ENCODE results near the gene TSPOAP1. TPM values are rescaled to one million over a fixed set of nuclear protein-coding genes. Genes with fewer than 3 reads are reported as not detected.

Gene TSPOAP1
- total and polyA plus RNA-seq, 2 of the 13 experiments (the other 11 are each of a cell fraction or from before 2014, with no cell fraction given) = not detected

DNA sequence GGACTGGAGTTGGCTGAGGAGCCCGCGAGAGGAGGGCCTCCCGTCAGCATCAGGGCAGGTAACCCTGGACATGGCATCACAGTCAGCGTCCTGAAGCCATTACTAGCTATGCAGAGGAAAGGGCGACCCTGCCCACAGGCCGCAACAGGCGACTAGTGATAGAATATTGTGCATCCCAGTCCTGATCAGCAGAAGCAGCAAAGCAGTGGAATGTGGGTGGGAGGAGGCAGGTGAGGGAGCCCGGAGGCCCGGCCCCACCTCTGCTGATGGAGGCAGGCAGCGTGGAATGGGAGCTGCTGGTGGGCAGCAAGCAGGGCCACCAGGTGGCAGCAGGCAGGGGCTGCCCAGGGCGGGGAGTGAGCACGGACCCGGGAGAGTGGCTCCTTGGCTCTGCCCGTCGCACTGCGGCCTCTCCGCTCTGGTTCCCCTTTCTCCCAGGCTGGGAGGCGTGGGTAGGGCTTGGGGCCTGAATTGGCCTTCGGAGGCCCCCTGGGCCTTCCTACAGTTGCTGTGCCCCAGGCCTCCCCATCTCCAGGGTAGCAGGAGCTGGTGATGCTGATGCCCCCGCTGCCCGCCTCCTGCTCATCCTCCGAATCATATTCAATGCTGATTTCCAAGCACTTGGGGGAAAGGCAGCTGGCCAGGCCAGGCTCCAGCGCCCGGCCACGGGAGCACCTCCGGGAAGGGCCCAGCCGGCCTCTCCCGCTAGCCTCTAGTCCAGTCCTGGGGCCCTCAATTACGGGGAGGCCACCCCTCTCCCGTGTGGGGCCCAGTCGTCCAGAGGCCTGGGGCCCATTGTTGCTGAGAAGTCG lies 20.2 kb downstream of the TSPOAP1 start (continued):
- TF ChIP-seq, protein P1, sequence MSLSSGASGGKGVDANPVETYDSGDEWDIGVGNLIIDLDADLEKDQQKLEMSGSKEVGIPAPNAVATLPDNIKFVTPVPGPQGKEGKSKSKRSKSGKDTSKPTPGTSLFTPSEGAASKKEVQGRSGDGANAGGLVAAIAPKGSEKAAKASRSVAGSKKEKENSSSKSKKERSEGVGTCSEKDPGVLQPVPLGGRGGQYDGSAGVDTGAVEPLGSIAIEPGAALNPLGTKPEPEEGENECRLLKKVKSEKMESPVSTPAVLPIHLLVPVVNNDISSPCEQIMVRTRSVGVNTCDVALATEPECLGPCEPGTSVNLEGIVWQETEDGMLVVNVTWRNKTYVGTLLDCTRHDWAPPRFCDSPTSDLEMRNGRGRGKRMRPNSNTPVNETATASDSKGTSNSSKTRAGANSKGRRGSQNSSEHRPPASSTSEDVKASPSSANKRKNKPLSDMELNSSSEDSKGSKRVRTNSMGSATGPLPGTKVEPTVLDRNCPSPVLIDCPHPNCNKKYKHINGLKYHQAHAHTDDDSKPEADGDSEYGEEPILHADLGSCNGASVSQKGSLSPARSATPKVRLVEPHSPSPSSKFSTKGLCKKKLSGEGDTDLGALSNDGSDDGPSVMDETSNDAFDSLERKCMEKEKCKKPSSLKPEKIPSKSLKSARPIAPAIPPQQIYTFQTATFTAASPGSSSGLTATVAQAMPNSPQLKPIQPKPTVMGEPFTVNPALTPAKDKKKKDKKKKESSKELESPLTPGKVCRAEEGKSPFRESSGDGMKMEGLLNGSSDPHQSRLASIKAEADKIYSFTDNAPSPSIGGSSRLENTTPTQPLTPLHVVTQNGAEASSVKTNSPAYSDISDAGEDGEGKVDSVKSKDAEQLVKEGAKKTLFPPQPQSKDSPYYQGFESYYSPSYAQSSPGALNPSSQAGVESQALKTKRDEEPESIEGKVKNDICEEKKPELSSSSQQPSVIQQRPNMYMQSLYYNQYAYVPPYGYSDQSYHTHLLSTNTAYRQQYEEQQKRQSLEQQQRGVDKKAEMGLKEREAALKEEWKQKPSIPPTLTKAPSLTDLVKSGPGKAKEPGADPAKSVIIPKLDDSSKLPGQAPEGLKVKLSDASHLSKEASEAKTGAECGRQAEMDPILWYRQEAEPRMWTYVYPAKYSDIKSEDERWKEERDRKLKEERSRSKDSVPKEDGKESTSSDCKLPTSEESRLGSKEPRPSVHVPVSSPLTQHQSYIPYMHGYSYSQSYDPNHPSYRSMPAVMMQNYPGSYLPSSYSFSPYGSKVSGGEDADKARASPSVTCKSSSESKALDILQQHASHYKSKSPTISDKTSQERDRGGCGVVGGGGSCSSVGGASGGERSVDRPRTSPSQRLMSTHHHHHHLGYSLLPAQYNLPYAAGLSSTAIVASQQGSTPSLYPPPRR (CRISPR knock-in tag; IDR thresholded peaks at IDR 0.05; ENCODE audit: borderline replicate concordance) = no peak
- TF ChIP-seq TEAD3 (CRISPR knock-in tag; optimal IDR thresholded peaks at IDR 0.05; ENCODE audit: borderline replicate concordance) (peak; percentile 36), FOXM1 (CRISPR knock-in tag; IDR thresholded peaks at IDR 0.05) (no peak), GATAD2A (CRISPR knock-in tag; IDR thresholded peaks at IDR 0.05) (0 out of 2 replicates have a peak, but pooled peaks have one; percentile 19), ZNF678 (CRISPR knock-in tag; IDR thresholded peaks at IDR 0.05) (peak; percentile 60; the same call in 1 of the 2 replicates), ZNF790 (CRISPR knock-in tag; IDR thresholded peaks at IDR 0.05; ENCODE audit: borderline replicate concordance) (no peak), HNRNPH1 (optimal IDR thresholded peaks at IDR 0.05; ENCODE audit: low read depth, low read length) (no peak), DNMT1 (CRISPR knock-in tag; IDR thresholded peaks at IDR 0.05) (peak; percentile 51; the same call in 1 of the 2 replicates), ZNF230 (CRISPR knock-in tag; IDR thresholded peaks at IDR 0.05) (0 out of 2 replicates have a peak, but pooled peaks have one; percentile 44), ZNF83 (CRISPR knock-in tag; IDR thresholded peaks at IDR 0.05; ENCODE audit: borderline replicate concordance) (peak; percentile 25; the same call in 1 of the 2 replicates)
- TF ChIP-seq, protein P2, sequence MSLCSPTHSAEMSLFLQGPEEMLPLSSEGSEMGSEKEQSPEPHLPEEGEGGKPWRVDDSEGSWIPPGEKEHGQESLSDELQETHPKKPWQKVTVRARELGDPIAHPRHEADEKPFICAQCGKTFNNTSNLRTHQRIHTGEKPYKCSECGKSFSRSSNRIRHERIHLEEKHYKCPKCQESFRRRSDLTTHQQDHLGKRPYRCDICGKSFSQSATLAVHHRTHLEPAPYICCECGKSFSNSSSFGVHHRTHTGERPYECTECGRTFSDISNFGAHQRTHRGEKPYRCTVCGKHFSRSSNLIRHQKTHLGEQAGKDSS (CRISPR knock-in tag; IDR thresholded peaks at IDR 0.05; ENCODE audit: borderline replicate concordance, low read depth) = peak; percentile 52; the same call in 1 of the 2 replicates
- TF ChIP-seq, protein P3, sequence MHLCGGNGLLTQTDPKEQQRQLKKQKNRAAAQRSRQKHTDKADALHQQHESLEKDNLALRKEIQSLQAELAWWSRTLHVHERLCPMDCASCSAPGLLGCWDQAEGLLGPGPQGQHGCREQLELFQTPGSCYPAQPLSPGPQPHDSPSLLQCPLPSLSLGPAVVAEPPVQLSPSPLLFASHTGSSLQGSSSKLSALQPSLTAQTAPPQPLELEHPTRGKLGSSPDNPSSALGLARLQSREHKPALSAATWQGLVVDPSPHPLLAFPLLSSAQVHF (CRISPR knock-in tag; IDR thresholded peaks at IDR 0.05) = no peak
- TF ChIP-seq, protein P4, sequence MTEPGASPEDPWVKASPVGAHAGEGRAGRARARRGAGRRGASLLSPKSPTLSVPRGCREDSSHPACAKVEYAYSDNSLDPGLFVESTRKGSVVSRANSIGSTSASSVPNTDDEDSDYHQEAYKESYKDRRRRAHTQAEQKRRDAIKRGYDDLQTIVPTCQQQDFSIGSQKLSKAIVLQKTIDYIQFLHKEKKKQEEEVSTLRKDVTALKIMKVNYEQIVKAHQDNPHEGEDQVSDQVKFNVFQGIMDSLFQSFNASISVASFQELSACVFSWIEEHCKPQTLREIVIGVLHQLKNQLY (CRISPR knock-in tag; IDR thresholded peaks at IDR 0.05) = no peak
- TF ChIP-seq, protein P5, sequence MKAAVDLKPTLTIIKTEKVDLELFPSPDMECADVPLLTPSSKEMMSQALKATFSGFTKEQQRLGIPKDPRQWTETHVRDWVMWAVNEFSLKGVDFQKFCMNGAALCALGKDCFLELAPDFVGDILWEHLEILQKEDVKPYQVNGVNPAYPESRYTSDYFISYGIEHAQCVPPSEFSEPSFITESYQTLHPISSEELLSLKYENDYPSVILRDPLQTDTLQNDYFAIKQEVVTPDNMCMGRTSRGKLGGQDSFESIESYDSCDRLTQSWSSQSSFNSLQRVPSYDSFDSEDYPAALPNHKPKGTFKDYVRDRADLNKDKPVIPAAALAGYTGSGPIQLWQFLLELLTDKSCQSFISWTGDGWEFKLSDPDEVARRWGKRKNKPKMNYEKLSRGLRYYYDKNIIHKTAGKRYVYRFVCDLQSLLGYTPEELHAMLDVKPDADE (CRISPR knock-in tag; IDR thresholded peaks at IDR 0.05) = no peak
- TF ChIP-seq, protein P6, sequence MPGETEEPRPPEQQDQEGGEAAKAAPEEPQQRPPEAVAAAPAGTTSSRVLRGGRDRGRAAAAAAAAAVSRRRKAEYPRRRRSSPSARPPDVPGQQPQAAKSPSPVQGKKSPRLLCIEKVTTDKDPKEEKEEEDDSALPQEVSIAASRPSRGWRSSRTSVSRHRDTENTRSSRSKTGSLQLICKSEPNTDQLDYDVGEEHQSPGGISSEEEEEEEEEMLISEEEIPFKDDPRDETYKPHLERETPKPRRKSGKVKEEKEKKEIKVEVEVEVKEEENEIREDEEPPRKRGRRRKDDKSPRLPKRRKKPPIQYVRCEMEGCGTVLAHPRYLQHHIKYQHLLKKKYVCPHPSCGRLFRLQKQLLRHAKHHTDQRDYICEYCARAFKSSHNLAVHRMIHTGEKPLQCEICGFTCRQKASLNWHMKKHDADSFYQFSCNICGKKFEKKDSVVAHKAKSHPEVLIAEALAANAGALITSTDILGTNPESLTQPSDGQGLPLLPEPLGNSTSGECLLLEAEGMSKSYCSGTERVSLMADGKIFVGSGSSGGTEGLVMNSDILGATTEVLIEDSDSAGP (CRISPR knock-in tag; IDR thresholded peaks at IDR 0.05; ENCODE audit: borderline replicate concordance) = peak; percentile 33; the same call in 1 of the 2 replicates
- TF ChIP-seq, protein P7, sequence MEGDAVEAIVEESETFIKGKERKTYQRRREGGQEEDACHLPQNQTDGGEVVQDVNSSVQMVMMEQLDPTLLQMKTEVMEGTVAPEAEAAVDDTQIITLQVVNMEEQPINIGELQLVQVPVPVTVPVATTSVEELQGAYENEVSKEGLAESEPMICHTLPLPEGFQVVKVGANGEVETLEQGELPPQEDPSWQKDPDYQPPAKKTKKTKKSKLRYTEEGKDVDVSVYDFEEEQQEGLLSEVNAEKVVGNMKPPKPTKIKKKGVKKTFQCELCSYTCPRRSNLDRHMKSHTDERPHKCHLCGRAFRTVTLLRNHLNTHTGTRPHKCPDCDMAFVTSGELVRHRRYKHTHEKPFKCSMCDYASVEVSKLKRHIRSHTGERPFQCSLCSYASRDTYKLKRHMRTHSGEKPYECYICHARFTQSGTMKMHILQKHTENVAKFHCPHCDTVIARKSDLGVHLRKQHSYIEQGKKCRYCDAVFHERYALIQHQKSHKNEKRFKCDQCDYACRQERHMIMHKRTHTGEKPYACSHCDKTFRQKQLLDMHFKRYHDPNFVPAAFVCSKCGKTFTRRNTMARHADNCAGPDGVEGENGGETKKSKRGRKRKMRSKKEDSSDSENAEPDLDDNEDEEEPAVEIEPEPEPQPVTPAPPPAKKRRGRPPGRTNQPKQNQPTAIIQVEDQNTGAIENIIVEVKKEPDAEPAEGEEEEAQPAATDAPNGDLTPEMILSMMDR (CRISPR knock-in tag; IDR thresholded peaks at IDR 0.05) = peak; percentile 92

Measured in HepG2 (cell line).